ENCODE data around the gene CAPZB. TPM values are rescaled to one million over a fixed set of nuclear protein-coding genes. Genes with fewer than 3 reads are reported as not detected.

The CAPZB gene
- total RNA-seq, 1 donor from 2014 or later, result 334 TPM

DNA sequence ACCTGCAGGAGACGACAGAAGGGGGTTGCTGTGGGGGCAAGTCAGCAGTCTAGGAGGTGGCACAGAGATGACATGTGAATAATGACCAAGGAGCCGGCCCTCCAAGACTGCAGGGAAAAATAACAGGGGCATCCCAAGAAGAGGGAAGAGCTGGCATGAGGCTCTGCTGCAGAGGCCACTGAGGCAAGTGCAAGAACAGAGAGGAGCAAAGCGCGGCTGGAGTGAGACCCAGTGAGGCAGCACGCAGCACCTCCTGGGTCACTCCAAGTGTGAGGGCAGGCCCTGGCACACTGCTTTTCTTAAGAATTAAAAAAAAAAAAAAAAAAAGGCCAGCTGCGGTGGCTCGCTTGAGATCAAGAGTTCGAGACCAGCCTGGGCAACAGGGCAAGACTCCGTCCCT is 93.1 kb downstream of the CAPZB start:
- Mint-ChIP-seq H3K27ac (peak overlapping the region; percentile 95), H3K36me3 (ENCODE audit: low read depth) (peaks cover 23% of the 10 kb centered on the region), H3K27me3 (no peaks in the 10 kb centered on the region), H3K4me1 (peaks cover 77% of the 10 kb centered on the region), H3K4me3 (peak overlapping the region; percentile 83), H3K9me3 (no peaks in the 10 kb centered on the region)
- TF ChIP-seq CTCF (IDR thresholded peaks at IDR 0.05), result no peak
- ATAC-seq (ENCODE audit: low read depth), result no peak
- intact Hi-C loops (cut with micrococcal nuclease), result loop anchor here (10.0 kb wide), 1 partner anchor 47 kb away; no protein-coding TSS in a partner anchor
- POLR2A ChIA-PET, result interaction anchor here (0.6 to 1.9 kb wide), 3 partner anchors 94 to 205 kb away, joined by 3 to 11 read pairs (median 6); partner anchors contain the start of gene CAPZB
- no peak for DNase-seq
- CTCF ChIA-PET, result interaction anchor here (1.1 to 3.7 kb wide), 5 partner anchors 12 to 262 kb away, joined by 3 to 49 read pairs (median 5); partner anchors contain the start of gene CAPZB

GRCh38 chr1:19391596-19391981 is 93.8 kb downstream of the CAPZB start:
- intact Hi-C loops (cut with micrococcal nuclease), result loop anchor here (1.0 to 10.0 kb wide), 9 partner anchors 47 to 269 kb away; partner anchors contain the start of genes AKR7A2 and SLC66A1
- Mint-ChIP-seq H3K27me3 (no peaks in the 10 kb centered on the region), H3K27ac (peak overlapping the region; percentile 95), H3K36me3 (ENCODE audit: low read depth) (peaks cover 21% of the 10 kb centered on the region), H3K9me3 (no peaks in the 10 kb centered on the region), H3K4me3 (peak overlapping the region; percentile 83), H3K4me1 (peaks cover 80% of the 10 kb centered on the region)
- ATAC-seq (ENCODE audit: low read depth), result no peak
- no peak for DNase-seq
- ChIA-PET CTCF (interaction anchor here (0.7 to 3.7 kb wide), 14 partner anchors 9 to 313 kb away, joined by 3 to 49 read pairs (median 3); no protein-coding TSS in a partner anchor), POLR2A (interaction anchor here (1.1 to 1.3 kb wide), 5 partner anchors 63 to 114 kb away, joined by 3 to 5 read pairs (median 3); partner anchors contain the start of gene CAPZB)
- no peak for TF ChIP-seq CTCF (IDR thresholded peaks at IDR 0.05)

DNA sequence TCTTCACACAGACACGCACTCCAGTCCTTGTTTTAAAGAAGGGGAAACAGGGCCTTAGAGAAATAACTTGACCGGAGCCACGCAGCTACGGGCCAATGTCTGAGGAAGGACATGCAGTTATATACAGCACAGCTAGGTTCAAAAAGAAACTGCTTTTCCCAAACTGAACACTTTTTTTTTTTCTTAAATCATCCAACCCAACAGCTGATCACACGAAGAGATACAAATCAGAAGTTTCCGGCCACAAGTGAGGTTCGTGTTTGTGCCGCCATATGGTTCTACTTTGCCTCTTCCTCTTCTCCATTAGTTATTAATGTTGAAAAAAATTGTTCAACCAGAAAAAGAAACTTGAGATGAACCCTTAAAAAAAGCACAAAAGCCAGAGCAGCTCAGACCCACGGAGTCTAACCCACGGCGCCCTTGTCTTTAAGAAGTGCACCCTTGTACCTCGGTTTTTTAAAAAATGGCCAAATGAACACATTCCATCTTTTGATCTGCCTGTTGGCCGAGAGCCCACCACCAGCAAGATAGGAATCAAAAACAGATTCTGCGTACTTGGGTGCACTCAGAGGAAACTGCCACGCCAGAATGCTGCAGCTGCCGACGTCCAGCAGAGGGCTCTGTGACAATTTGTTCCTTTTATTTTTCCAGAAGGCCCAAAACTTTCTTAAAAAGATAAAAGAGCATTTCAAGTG is 94.3 kb downstream of the CAPZB start:
- Mint-ChIP-seq H3K36me3 (ENCODE audit: low read depth) (peaks cover 17% of the 10 kb centered on the region), H3K27ac (peak overlapping the region; percentile 95), H3K4me3 (peak overlapping the region; percentile 83), H3K9me3 (no peaks in the 10 kb centered on the region), H3K27me3 (no peaks in the 10 kb centered on the region), H3K4me1 (peaks cover 80% of the 10 kb centered on the region)
- intact Hi-C loops (cut with micrococcal nuclease), result loop anchor here (1.0 to 10.0 kb wide), 9 partner anchors 46 to 270 kb away; partner anchors contain the start of genes AKR7A2 and SLC66A1
- no peak for DNase-seq
- TF ChIP-seq CTCF (IDR thresholded peaks at IDR 0.05), result no peak
- peak; percentile 82 for ATAC-seq (ENCODE audit: low read depth)
- ChIA-PET CTCF (interaction anchor here (0.6 to 3.7 kb wide), 18 partner anchors 9 to 313 kb away, joined by 3 to 49 read pairs (median 3); no protein-coding TSS in a partner anchor), POLR2A (interaction anchor here (0.6 to 1.3 kb wide), 8 partner anchors 14 to 204 kb away, joined by 3 to 5 read pairs (median 4); partner anchors contain the start of gene CAPZB)

DNA sequence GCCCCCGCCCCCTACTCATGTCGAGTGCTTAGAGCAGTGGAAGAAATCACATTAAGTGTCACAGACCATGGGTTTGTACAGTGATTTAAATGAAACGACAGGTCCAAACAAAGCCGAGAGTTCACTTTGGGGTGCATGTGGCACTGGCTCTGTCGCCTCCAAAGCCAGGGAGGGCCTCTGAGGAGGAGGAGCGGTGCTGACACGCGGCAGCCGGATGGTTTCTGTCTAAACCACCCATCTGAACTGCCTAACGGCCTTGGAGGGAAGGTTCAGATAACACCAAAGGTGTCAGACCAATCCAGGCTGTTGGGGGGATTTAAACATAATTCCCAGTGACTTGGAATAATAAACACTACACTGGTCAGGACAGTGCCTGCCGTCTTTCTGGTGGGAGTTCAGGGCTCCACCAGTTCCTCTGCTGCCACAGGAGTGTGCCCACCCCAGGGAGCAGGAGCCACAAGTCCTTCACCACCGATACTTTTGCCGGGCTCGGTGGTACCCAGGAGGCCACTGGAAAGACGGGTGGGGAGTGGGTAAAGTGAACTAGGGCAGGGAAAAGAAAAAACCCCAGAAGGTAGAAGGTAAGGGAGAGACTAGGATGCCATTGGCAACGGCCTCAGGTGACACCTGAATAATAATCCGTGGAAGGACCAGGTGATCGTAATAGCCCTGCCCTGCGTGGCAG is 95.0 kb downstream of the CAPZB start:
- CTCF ChIA-PET, result interaction anchor here (0.6 to 3.7 kb wide), 14 partner anchors 23 to 314 kb away, joined by 3 to 49 read pairs (median 3); no protein-coding TSS in a partner anchor
- TF ChIP-seq CTCF (IDR thresholded peaks at IDR 0.05), result no peak
- POLR2A ChIA-PET, result interaction anchor here (0.6 to 1.3 kb wide), 8 partner anchors 15 to 205 kb away, joined by 3 to 5 read pairs (median 4); partner anchors contain the start of gene CAPZB
- intact Hi-C loops (cut with micrococcal nuclease), result loop anchor here (2.0 to 10.0 kb wide), 5 partner anchors 46 to 270 kb away; partner anchors contain the start of genes AKR7A2 and SLC66A1
- peaks cover 18% of the 10 kb centered on the region for H3K36me3 Mint-ChIP-seq (ENCODE audit: low read depth)
- ATAC-seq (ENCODE audit: low read depth), result no peak
- H3K4me1 Mint-ChIP-seq, result peaks cover 74% of the 10 kb centered on the region
- no peaks in the 10 kb centered on the region for H3K27me3 Mint-ChIP-seq
- H3K4me3 Mint-ChIP-seq, result peak overlapping the region; percentile 83
- DNase-seq, result no peak
- H3K9me3 Mint-ChIP-seq, result no peaks in the 10 kb centered on the region
- peak overlapping the region; percentile 95 for H3K27ac Mint-ChIP-seq
